Stimulated activated CD8-positive, alpha-beta memory T cell treated with anti-CD3 and anti-CD28 coated beads, Interleukin-15, amount 100 ng/mL, for 1 hour (primary cell): ENCODE measurements around the gene U2AF2.

Experiments
- DNase-seq: peaks from one replicate; pipeline ENCODE4 v3.0.0-alpha.2; 2020; ENCODE audit warnings: low read depth

U2AF2 gene

GRCh38 chr19:55675661-55676354 is 21.0 kb downstream of the U2AF2 start:
- no peak for DNase-seq

- no peak for DNase-seq
Observed at GRCh38 chr19:55676383-55676782, 21.5 kb downstream of the U2AF2 start.

- DNase-seq = no peak
Observed at GRCh38 chr19:55676889-55677505, 22.2 kb downstream of the U2AF2 start.

- DNase-seq = no peak
Observed at GRCh38 chr19:55677572-55678028, 22.8 kb downstream of the U2AF2 start.

- DNase-seq = no peak
Observed at GRCh38 chr19:55678121-55678671, 23.4 kb downstream of the U2AF2 start.

GRCh38 chr19:55679343-55680257 is 24.8 kb downstream of the U2AF2 start:
- DNase-seq = no peak

- DNase-seq = no peak
Observed at GRCh38 chr19:55680339-55681130, 25.7 kb downstream of the U2AF2 start.

- DNase-seq = no peak
Observed at GRCh38 chr19:55681131-55682092, 26.6 kb downstream of the U2AF2 start.

- no peak for DNase-seq
Observed at GRCh38 chr19:55683449-55684261, 28.8 kb downstream of the U2AF2 start.

- DNase-seq = no peak
Observed at GRCh38 chr19:55684946-55685681, 30.3 kb downstream of the U2AF2 start.

- no peak for DNase-seq
Observed at GRCh38 chr19:55685776-55686175, 30.9 kb downstream of the U2AF2 start.

GRCh38 chr19:55686311-55687050 is 31.6 kb downstream of the U2AF2 start:
- no peak for DNase-seq

- DNase-seq = no peak
Observed at GRCh38 chr19:55687281-55688201, 32.7 kb downstream of the U2AF2 start.

GRCh38 chr19:55688422-55689218 is 33.8 kb downstream of the U2AF2 start:
- no peak for DNase-seq

- no peak for DNase-seq
Observed at GRCh38 chr19:55689411-55690108, 34.7 kb downstream of the U2AF2 start.
